Mesodermal cell (in vitro differentiated cells): ENCODE measurements around the gene SEC22A.

Experiments used
- H3K27ac ChIP-seq: 2 replicates; pipeline ENCODE4 v1.7.0; 2013; ENCODE audit warnings: mild to moderate bottlenecking, low read depth, low read length, moderate library complexity; ENCODE audit not compliant: severe bottlenecking
- H3K36me3 ChIP-seq: 2 replicates; pipeline ENCODE4 v1.7.1; 2013; ENCODE audit warnings: mild to moderate bottlenecking, low read length, moderate library complexity; ENCODE audit not compliant: control insufficient read depth, insufficient read depth
- H3K4me1 ChIP-seq: one replicate; pipeline ENCODE4 v1.7.1; 2013; ENCODE audit warnings: mild to moderate bottlenecking, low read length; ENCODE audit not compliant: insufficient read depth, control insufficient read depth, poor library complexity, severe bottlenecking
- H3K4me3 ChIP-seq: 2 replicates; pipeline ENCODE4 v1.7.0; 2013; ENCODE audit warnings: low read length, control low read depth, mild to moderate bottlenecking; ENCODE audit not compliant: insufficient read depth, poor library complexity, severe bottlenecking; ENCODE audit errors: extremely low read depth
- H3K9me3 ChIP-seq: 2 replicates; pipeline ENCODE4 v1.7.1; 2013; ENCODE audit warnings: mild to moderate bottlenecking, low read length, moderate library complexity; ENCODE audit not compliant: control insufficient read depth
- WGBS, 2 experiments: methylation state at CpG; one replicate each; pipeline ENCODE4 v1.1.5; 2013; ENCODE audit warnings: missing lambda C conversion rate in 2 of 2; ENCODE audit not compliant: insufficient coverage in 2 of 2; 5-methylcytosine and 5-hydroxymethylcytosine counted together

The SEC22A gene

DNA sequence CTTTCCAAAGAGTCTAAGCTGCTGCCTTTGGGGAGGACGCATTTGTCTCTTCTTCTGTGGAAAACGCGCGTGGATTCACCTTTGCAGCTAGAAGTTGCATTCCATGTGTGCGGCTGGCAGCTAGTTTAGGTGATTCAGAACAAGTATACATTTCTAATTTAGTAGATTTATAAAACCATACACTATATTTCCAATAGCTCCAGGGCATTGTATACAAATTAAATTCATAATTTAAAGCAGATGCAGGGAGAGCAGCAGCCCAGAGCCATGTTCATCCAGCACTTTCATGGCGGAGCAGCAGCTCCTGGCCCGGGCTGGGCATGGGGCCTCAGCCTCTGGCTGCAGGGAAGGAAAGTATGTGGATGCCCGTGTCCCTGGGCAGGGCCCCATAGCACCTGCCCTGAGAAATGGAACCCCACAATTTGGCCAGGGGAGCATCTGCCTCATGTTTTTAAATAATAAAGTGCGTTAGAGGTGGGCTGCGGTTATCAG, 42.8 kb upstream of the SEC22A start:
- 96 to 97% methylated on average over 6 to 7 of the region's 10 CpGs for WGBS, 2 experiments
- H3K4me1 ChIP-seq, result no peaks in the 10 kb centered on the region
- H3K4me3 ChIP-seq, result no peak overlapping the region
- peaks cover 96% of the 10 kb centered on the region for H3K36me3 ChIP-seq
- H3K9me3 ChIP-seq, result no peaks in the 10 kb centered on the region
- H3K27ac ChIP-seq, result no peak overlapping the region

DNA sequence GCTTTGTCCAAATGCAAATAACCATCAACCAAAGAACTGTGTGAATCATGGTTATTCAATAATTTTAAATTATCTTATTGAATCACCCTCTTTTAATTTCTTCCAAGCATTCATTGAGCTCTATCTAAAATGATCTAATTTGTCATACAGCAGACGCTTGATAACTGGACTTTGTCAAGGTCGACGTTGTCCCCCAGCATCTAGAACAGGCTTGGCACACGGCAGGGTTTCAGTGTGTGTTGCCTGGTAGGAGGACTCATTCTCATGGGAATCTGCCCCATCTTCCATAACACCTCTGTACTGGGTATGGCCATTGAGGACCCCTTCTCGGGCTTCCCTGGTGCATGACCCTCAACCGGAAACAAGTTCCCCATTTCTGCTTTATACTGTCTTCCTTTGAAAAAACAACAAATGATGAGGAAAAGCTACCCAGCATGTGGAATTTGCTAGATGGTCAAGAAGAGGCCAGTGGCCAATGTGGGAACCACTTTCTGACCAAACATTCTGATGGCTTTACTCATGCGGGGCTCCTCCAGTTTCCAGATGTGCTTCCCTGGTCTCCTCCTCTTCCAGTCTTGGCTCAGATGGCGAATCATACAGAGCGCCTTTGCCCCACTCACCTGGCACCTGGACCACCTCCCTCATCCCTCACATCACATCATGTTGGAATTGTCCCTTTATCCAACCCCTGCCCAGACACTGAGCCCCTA, 41.7 kb upstream of the SEC22A start:
- 84 to 87% methylated on average over 5 to 7 of the region's 9 CpGs for WGBS, 2 experiments
- H3K27ac ChIP-seq, result no peak overlapping the region
- H3K36me3 ChIP-seq, result peaks cover 97% of the 10 kb centered on the region
- no peak overlapping the region for H3K4me3 ChIP-seq
- peaks cover 1% of the 10 kb centered on the region for H3K9me3 ChIP-seq
- H3K4me1 ChIP-seq, result no peaks in the 10 kb centered on the region

DNA sequence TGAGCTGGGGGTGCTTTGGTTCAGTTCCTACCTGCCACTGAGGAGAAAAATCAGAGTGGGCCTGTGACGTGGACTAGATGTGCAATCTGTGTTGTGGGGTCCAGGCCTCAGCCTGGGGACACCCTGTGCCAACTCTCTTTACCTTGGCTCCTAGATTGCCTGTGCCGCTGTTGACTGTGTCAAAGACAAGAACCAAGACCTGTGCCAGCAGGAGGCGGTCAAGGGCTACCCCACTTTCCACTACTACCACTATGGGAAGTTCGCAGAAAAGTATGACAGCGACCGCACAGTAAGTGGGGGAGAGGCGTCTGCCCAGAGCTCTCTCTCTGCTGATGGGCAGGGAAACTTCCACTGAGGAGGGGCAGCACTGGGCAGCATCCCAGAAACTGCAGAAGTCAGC, 40.6 kb upstream of the SEC22A start:
- Histone ChIP-seq H3K4me1 (no peaks in the 10 kb centered on the region), H3K9me3 (peaks cover 5% of the 10 kb centered on the region), H3K4me3 (no peak overlapping the region), H3K36me3 (peaks cover 94% of the 10 kb centered on the region), H3K27ac (no peak overlapping the region)
- 96 to 100% methylated on average over 3 to 5 of the region's 7 CpGs for WGBS, 2 experiments

DNA sequence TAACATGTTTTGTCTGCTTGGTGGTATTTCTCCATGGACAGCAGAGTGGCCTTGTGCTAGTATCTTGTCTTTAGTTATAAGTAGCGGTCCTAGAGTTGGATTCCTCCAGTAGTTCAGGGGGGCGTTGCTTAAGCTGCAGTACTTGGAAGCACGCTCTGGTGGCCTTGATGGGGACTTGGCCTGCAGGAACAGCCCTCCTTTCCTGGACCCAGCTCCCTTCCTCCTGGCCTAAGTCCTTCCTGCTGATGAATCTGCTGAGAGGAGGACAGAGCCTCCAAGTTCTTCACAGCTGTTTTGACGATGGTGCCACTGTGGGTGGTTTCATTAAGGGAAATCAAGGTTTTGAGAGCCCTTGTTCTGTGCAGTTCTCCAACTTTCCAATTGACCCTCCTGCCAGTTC, 38.6 kb upstream of the SEC22A start:
- Histone ChIP-seq H3K4me1 (no peaks in the 10 kb centered on the region), H3K27ac (no peak overlapping the region), H3K9me3 (peaks cover 5% of the 10 kb centered on the region), H3K4me3 (no peak overlapping the region), H3K36me3 (peaks cover 93% of the 10 kb centered on the region)
- WGBS, 2 experiments, result 93 to 97% methylated on average over 3 of the region's 4 CpGs

DNA sequence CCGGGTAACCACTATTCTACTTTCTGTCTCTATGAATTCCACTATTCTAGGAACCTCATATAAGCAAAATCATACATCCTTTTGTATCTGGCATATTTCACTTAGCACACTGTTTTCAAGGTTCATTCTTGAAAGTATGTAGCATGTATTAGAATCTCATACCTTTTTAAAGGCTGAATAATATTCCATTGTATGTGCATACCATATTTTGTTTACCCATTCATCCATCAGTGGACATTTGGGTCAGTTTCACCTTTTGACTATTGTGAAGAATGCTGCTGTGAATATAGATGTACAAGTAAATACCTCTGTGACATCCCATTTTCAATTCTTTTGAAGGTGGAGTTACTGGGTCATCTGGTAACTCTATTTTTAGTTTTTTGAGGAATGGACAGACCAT, 36.6 kb upstream of the SEC22A start:
- Histone ChIP-seq H3K36me3 (peaks cover 72% of the 10 kb centered on the region), H3K27ac (no peak overlapping the region), H3K4me1 (no peaks in the 10 kb centered on the region), H3K9me3 (peaks cover 5% of the 10 kb centered on the region), H3K4me3 (no peak overlapping the region)
- 100% methylated on average over 1 of the region's 1 CpG for WGBS, 2 experiments

DNA sequence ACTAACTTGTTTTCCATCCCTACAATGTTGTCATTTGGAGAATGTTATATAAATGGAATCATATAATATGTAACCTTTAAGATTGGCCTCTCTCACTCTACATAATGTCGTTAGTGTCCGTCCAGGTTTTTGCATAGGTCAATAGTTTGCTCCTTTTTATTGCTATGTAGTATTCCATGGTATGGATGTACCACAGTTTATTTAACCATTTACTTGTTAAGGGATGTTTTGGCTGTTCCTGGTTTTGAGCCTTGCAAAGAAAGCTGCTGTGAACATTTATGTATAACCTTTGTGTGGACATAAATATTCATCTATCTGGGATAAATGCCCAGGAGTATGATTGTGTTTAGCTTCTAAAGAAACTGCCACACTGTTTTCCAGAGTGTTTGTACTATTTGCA, 34.1 kb upstream of the SEC22A start:
- no CpG with 5 or more reads among the region's 2 CpGs for WGBS, 2 experiments
- no peak overlapping the region for H3K4me3 ChIP-seq

DNA sequence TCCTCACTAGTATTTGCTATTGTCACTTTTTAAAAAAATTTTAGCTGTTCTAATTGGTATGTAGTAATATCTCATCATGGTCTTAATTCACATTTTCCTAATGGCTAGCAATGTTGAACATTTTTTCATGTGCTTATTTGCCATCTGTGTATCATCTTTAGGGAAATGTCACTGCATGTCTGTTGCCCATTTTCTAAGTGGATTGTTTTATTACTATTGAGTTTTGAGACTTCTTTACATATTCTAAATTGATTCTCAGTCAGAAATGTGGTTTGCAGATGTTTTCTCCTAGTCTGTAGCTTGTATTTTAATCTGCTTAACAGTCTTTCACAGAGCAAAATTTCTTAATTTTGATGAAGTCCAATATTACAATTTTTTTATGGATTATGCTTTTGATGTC, 33.6 kb upstream of the SEC22A start:
- no peaks in the 10 kb centered on the region for H3K4me1 ChIP-seq
- peaks cover 5% of the 10 kb centered on the region for H3K9me3 ChIP-seq
- no peak overlapping the region for H3K27ac ChIP-seq
- peaks cover 47% of the 10 kb centered on the region for H3K36me3 ChIP-seq
- H3K4me3 ChIP-seq, result no peak overlapping the region

More for the DNA sequence above, 34.1 kb upstream of the SEC22A start:
- H3K4me1 ChIP-seq, result no peaks in the 10 kb centered on the region
- peaks cover 5% of the 10 kb centered on the region for H3K9me3 ChIP-seq
- no peak overlapping the region for H3K27ac ChIP-seq
- H3K36me3 ChIP-seq, result peaks cover 52% of the 10 kb centered on the region

DNA sequence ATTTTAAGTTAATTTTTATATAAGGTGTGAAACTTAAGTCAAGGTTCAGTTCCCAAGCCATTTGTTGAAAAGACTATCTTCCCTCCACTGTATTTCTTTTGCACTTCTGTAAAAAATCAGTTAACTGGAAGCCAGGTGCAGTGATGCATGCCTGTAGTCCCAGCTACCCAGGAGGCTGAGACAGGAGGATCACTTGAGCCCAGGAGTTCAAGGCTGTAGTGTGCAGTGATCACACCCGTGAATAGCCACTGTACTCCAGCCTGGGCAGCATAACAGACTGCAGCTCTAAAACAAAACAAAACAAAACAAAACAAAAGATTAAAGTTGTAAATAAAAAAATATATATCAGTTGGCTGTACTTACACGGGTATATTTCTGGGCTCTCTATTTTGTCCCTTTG, 33.1 kb upstream of the SEC22A start:
- H3K36me3 ChIP-seq, result peaks cover 42% of the 10 kb centered on the region
- 83% methylated on average over 1 of the region's 2 CpGs; no CpG with 5 or more reads in 1 of the 2 experiments for WGBS, 2 experiments
- no peak overlapping the region for H3K4me3 ChIP-seq
- H3K9me3 ChIP-seq, result peaks cover 5% of the 10 kb centered on the region
- no peaks in the 10 kb centered on the region for H3K4me1 ChIP-seq
- no peak overlapping the region for H3K27ac ChIP-seq

DNA sequence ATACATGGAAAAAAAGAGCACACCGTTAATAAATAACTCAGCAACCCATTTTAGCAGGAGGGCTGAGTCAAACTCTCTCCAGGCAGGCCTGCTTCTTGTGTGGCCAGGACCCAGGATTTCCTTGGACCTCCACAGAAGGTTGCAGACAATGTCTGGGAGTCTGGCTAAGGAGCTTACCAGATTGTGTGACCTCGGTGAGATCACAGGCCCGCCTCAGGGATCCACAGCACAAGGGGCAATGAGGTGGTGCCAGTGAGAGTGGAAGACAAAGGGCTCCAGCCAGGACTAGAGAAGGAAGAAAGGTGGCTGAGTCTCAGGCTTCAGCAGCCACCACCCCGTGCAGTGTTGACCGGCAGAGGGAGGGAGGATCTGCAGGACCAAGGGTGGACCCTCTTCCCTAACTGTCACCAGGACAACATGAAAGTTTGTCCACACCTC, 32.2 kb upstream of the SEC22A start:
- Histone ChIP-seq H3K36me3 (peaks cover 33% of the 10 kb centered on the region), H3K9me3 (peaks cover 5% of the 10 kb centered on the region), H3K27ac (no peak overlapping the region), H3K4me3 (no peak overlapping the region), H3K4me1 (no peaks in the 10 kb centered on the region)
- 82 to 83% methylated on average over 1 to 4 of the region's 5 CpGs for WGBS, 2 experiments

DNA sequence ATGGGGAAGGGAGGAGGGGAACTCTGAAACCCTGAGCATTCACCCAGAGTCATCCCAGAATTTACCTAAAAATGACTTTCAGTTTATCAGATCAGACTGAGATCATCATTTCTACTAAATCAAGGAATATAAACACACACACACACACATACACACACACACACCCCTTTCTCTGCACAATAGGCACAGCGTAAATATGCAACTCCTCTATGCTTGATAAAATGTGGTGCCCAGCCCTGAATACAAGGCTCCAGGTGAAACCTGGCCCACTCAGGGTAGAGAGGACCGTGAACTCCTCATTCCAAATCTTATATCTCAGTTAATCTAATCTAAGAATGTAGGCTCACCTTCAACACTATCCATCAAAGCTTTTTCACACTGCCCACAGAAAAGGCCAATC, 31.8 kb upstream of the SEC22A start:
- Histone ChIP-seq H3K9me3 (peaks cover 5% of the 10 kb centered on the region), H3K36me3 (peaks cover 29% of the 10 kb centered on the region), H3K4me3 (no peak overlapping the region), H3K27ac (no peak overlapping the region), H3K4me1 (no peaks in the 10 kb centered on the region)
- 50% methylated on average over 1 of the region's 2 CpGs for WGBS, 2 experiments

DNA sequence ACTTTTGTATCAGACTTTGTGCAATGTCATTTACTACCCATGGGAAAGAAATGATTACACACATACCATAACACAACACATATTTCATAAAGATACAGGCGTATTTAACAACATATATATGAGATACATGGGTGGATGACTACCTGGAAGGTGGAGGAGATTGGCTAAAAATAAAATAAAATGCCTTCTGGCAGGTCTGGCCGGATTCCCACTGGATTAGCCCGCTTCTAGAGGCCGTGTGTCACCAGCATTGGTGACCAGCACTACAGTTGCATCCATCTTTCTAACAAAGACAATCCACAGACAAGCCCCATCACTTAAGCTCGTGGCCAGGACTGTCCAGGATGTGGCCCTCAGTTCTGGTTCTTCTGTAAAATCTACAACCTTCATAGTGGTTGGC, 21.0 kb upstream of the SEC22A start:
- Histone ChIP-seq H3K9me3 (no peaks in the 10 kb centered on the region), H3K27ac (no peak overlapping the region), H3K36me3 (no peaks in the 10 kb centered on the region), H3K4me3 (no peak overlapping the region), H3K4me1 (no peaks in the 10 kb centered on the region)
- 85 to 87% methylated on average over 3 of the region's 5 CpGs for WGBS, 2 experiments
